Measurements from ENCODE around the gene KCNC3. TPM values are rescaled to one million over a fixed set of nuclear protein-coding genes. Genes with fewer than 3 reads are reported as not detected.

The KCNC3 gene
- total and polyA plus RNA-seq, 2 donors (not counting 3 experiments of a cell fraction or from before 2014, with no cell fraction given) = 0.22 to 0.91 TPM

- DNase-seq (ENCODE audit: low read depth, low spot score) = no peak
- no peak for FAIRE-seq
- H2AFZ ChIP-seq (ENCODE audit: low read depth, low read length) = no peak overlapping the region
- H3K9me1 ChIP-seq (replicated peaks; ENCODE audit: control insufficient read depth, extremely low read depth, insufficient read depth, low read length) = no peaks in the 10 kb centered on the region
- H3K79me2 ChIP-seq (ENCODE audit: control insufficient read depth, insufficient read depth, low read length) = no peaks in the 10 kb centered on the region
- H3K9me3 ChIP-seq (replicated peaks; ENCODE audit: control insufficient read depth, insufficient read depth, low read length) = no peaks in the 10 kb centered on the region
- no peaks in the 10 kb centered on the region for H3K4me1 ChIP-seq (ENCODE audit: control insufficient read depth, extremely low read depth, insufficient read depth, low read length)
- H3K4me2 ChIP-seq (ENCODE audit: insufficient read depth, low read length) = no peak overlapping the region
- no peak overlapping the region for H3K9ac ChIP-seq (replicated peaks; ENCODE audit: extremely low read depth, insufficient read depth, low read length)
- no peak overlapping the region for H3K4me3 ChIP-seq (replicated peaks in 1 of 3; ENCODE audit: insufficient read depth in 1 of 3, low read depth in 1 of 3, low read length in 3 of 3)
- peaks cover 34 to 37% of the 10 kb centered on the region in 2 experiments for H3K27me3 ChIP-seq (ENCODE audit: control insufficient read depth in 2 of 2, insufficient read depth in 2 of 2, low read length in 2 of 2)
- no peaks in the 10 kb centered on the region for H3K36me3 ChIP-seq (ENCODE audit: control insufficient read depth in 2 of 2, extremely low read depth in 1 of 2, insufficient read depth in 2 of 2, low read length in 2 of 2)
- POLR2A ChIA-PET = interaction anchor here (1.1 kb wide), 1 partner anchor 15 kb away, joined by 4 read pairs; no protein-coding TSS in a partner anchor
- no peak overlapping the region for H3K27ac ChIP-seq (ENCODE audit: insufficient read depth, low read depth, low read length)
- CTCF ChIA-PET = interaction anchor here (0.7 to 1.5 kb wide), 2 partner anchors 13 to 64 kb away, joined by 3 to 6 read pairs; partner anchors contain the start of gene KCNC3
- intact Hi-C loops (cut with micrococcal nuclease) (no loop called here), dilution Hi-C loops (cut with MboI; ENCODE audit: extremely low pct_ligation_motif_present, low sequenced_read_pairs) (no loop called here)
- H4K20me1 ChIP-seq (replicated peaks; ENCODE audit: control insufficient read depth, extremely low read depth, insufficient read depth, low read length) = no peaks in the 10 kb centered on the region
- no peak for TF ChIP-seq FOS (IDR thresholded peaks at IDR 0.05; ENCODE audit: borderline replicate concordance, insufficient read depth, low read length)
- TF ChIP-seq MYC (IDR thresholded peaks at IDR 0.05; ENCODE audit: low read depth, low read length) = no peak
- TF ChIP-seq EZH2 (IDR thresholded peaks at IDR 0.05; ENCODE audit: borderline replicate concordance, low read depth, low read length, severe bottlenecking) = peak; percentile 54
- no TSS peak for BruUV-seq (replicated peaks)
These were observed 13.3 kb downstream of the KCNC3 start for GRCh38 chr19:50315773-50316448.

DNA sequence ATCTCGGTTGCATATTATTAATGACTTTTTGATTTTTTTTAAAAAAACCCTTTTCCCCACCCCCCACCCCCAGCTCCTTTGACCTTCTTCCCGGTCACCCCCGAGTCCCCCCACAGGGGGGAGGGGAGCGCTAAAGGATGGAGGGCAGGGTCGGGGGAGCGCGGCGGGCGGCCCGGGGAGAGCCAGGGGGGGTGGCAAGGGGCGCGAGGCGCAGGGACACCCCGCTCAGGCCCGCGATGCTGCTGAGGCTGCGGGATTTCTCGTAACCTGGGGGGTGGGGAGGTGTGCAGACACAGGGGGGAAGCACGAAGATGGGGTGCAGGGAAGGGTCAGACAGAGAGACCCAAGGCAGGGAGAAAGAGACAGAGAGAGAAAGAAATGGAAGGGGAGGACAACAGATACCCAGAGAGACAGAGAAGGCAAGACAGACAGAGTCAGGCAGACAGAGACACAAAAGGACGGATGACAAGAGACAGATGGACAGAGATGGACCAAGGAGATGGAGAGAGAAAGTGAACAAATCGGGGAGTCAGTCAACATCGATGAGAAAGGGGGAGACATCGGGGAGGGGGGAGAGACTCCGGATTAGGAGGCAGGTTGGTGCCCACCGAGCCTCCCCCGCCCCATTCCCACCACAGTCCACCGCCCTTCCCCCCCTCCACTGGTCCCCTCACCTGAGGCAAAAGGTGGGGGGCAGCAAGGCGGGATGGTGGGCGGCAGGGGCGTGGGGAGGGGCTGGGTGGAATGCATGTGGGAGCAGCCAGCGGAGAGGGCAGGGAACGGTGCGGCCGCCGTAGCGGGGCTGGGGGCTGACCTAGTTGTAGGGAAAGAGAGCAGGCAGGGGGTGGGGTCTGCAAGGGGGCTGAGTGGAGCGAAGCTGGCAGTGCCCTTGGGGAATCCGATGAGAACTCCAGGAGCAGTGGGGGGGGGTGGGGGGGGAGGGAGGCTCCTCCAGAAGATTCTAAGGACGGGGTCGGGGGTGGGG is 14.2 kb downstream of the KCNC3 start:
- no TSS peak for BruUV-seq (replicated peaks)
- H3K4me1 ChIP-seq (ENCODE audit: control insufficient read depth, extremely low read depth, insufficient read depth, low read length) = no peaks in the 10 kb centered on the region
- FAIRE-seq (no peak), DNase-seq (ENCODE audit: low read depth, low spot score) (no peak)
- CTCF ChIA-PET = interaction anchor here (1.5 kb wide), 1 partner anchor 14 kb away, joined by 6 read pairs; the partner anchor contains the start of gene KCNC3
- H2AFZ ChIP-seq (ENCODE audit: low read depth, low read length) = no peak overlapping the region
- TF ChIP-seq EZH2 (IDR thresholded peaks at IDR 0.05; ENCODE audit: borderline replicate concordance, low read depth, low read length, severe bottlenecking) (peak; percentile 35), POLR2A (IDR thresholded peaks at IDR 0.05; ENCODE audit: low read depth, low read length) (no peak)
- intact Hi-C loops (cut with micrococcal nuclease) (no loop called here), dilution Hi-C loops (cut with MboI; ENCODE audit: extremely low pct_ligation_motif_present, low sequenced_read_pairs) (no loop called here)
- no peaks in the 10 kb centered on the region for H3K79me2 ChIP-seq (ENCODE audit: control insufficient read depth, insufficient read depth, low read length)
- no peaks in the 10 kb centered on the region for H3K9me3 ChIP-seq (replicated peaks; ENCODE audit: control insufficient read depth, insufficient read depth, low read length)
- no peak overlapping the region for H3K27ac ChIP-seq (ENCODE audit: insufficient read depth, low read depth, low read length)
- H3K9ac ChIP-seq (replicated peaks; ENCODE audit: extremely low read depth, insufficient read depth, low read length) = no peak overlapping the region
- no peaks in the 10 kb centered on the region for H3K9me1 ChIP-seq (replicated peaks; ENCODE audit: control insufficient read depth, extremely low read depth, insufficient read depth, low read length)
- H4K20me1 ChIP-seq (replicated peaks; ENCODE audit: control insufficient read depth, extremely low read depth, insufficient read depth, low read length) = no peaks in the 10 kb centered on the region
- peaks cover 34 to 43% of the 10 kb centered on the region in 2 experiments for H3K27me3 ChIP-seq (ENCODE audit: control insufficient read depth in 2 of 2, insufficient read depth in 2 of 2, low read length in 2 of 2)
- no peak overlapping the region for H3K4me2 ChIP-seq (ENCODE audit: insufficient read depth, low read length)
- H3K4me3 ChIP-seq (replicated peaks in 1 of 3; ENCODE audit: insufficient read depth in 1 of 3, low read depth in 1 of 3, low read length in 3 of 3) = no peak overlapping the region
- H3K36me3 ChIP-seq (ENCODE audit: control insufficient read depth in 2 of 2, extremely low read depth in 1 of 2, insufficient read depth in 2 of 2, low read length in 2 of 2) = no peaks in the 10 kb centered on the region
- POLR2A ChIA-PET = interaction anchor here (1.1 kb wide), 1 partner anchor 14 kb away, joined by 4 read pairs; no protein-coding TSS in a partner anchor

All from endothelial cell of umbilical vein (primary cell).